T-helper 2 cell treated with Interferon-gamma antibody and Interleukin-4, amounts not matched to agents 100 ng/mL and 5 ng/mL, for 36 hours (primary cell): ENCODE results near the gene RBL1. TPM values are rescaled to one million over a fixed set of nuclear protein-coding genes. Genes with fewer than 3 reads are reported as not detected.
"Not testable (repeated sequence)": the region's sequence is repeated elsewhere in the genome, so short reads cannot be mapped to it uniquely, and the experiment has no call there.

Source experiments
- intact Hi-C: fragments of 100-400 bp; cut with micrococcal nuclease; formaldehyde crosslinking; loops from one replicate; pipeline ENCODE4 v1.15.1; 2023
- total RNA-seq: library from RNA; stranded (reverse); gene quantifications from 2 replicates; pipeline ENCODE4 v1.2.3, GENCODE V29; 2022

The RBL1 gene
- 52.1 and 53.7 TPM in 2 replicates for total RNA-seq

GRCh38 chr20:37095599-37096414 is at the start of gene RBL1:
Gene RBL1, minus strand, starts transcription at chr20:37095997. Its CDS starts 69 bp downstream, at chr20:37095928.
- intact Hi-C loops: loop anchor here (1.0 to 10.0 kb wide), 5 partner anchors 53 to 634 kb away; partner anchors contain the start of genes MROH8 and RPN2

GRCh38 chr20:37144856-37145404 is 49.1 kb upstream of the RBL1 start:
- intact Hi-C loops: no loop called here

GRCh38 chr20:37142708-37143107 is 46.9 kb upstream of the RBL1 start:
- intact Hi-C loops: no loop called here

DNA sequence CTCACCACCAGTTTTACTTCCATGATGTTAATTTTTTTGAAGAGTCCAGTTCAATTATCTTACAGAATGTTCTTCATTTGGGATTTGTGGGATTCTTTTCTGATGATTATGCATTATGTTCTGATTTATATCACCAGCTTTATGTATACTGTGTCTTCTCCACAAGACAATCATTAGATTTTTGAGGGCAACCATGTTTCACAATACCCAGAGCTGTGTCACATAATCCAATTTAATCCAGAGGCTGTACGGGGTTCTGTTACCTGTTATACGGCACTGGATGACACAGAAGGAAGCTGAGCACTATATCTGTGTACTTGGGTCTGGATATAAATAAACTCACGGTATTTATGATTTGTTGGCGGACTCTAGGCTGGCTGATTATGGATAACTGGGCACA is 41.8 kb upstream of the RBL1 start:
- intact Hi-C loops: no loop called here

- intact Hi-C loops: no loop called here
These were observed 38.2 kb upstream of the RBL1 start for GRCh38 chr20:37133952-37134351.

- intact Hi-C loops: no loop called here
These were observed 35.7 kb upstream of the RBL1 start for GRCh38 chr20:37131486-37131885.

DNA sequence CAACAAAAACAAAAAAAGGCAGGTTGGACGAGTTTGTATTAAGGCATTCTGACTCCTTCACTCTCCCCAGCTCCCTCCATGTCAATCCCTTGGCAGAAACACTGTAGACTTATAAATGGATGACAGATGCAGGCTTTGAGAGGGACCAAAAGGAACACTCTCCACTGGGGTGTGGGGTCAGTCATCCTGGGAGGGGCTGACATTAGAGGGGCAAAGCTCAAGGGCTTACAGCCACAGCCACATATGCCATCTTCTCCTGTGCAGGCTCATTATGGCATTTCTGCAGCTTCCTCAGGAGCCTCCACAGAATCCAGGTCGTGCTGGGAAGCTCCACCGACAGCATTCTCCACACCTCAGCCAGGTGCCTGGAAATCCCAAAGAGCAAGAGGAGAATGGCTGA is 33.0 kb upstream of the RBL1 start:
- intact Hi-C loops: no loop called here

GRCh38 chr20:37126290-37126689 is 30.5 kb upstream of the RBL1 start:
- intact Hi-C loops: not testable (repeated sequence)

DNA sequence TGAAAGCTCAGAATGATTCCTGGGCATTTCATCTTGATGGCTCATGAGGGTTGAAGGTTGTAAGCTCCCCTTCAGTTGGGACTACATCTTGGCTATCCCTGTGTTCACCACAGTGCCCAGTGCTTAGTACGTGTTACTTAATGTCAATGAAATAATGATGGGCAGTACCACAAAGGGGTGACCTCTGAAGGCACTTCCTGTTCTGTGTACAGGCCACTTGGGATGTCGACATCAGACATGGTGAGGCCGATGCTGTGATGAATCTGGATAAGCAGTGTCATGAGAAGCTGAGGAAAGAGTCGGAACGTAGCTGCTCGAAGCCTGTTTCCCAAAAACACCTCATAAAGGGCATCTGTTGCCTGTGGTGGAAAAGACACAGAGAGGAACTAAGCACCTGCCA is 27.6 kb upstream of the RBL1 start:
- intact Hi-C loops: no loop called here

DNA sequence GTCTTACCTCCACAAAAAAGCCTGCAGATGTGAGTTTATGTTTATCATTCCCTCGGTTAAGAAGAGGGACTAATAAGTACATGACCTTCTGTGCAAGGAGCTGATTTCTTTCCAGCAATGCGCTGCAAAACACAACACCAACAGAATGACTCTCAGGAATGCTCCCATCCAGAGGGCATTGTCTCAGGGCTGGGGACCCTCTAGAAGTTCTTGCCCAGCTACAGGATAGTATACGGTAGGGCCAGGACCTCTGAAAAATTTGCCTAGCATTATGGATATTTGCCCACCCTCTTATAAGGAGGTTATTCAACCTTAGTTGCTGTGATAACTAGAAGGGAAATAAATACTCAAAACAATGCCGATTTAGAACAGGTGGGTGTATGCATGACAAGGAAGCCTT is 24.7 kb upstream of the RBL1 start:
- intact Hi-C loops: no loop called here

GRCh38 chr20:37119356-37120036 is 23.7 kb upstream of the RBL1 start:
- intact Hi-C loops: no loop called here

GRCh38 chr20:37114012-37114411 is 18.2 kb upstream of the RBL1 start:
- intact Hi-C loops: no loop called here

DNA sequence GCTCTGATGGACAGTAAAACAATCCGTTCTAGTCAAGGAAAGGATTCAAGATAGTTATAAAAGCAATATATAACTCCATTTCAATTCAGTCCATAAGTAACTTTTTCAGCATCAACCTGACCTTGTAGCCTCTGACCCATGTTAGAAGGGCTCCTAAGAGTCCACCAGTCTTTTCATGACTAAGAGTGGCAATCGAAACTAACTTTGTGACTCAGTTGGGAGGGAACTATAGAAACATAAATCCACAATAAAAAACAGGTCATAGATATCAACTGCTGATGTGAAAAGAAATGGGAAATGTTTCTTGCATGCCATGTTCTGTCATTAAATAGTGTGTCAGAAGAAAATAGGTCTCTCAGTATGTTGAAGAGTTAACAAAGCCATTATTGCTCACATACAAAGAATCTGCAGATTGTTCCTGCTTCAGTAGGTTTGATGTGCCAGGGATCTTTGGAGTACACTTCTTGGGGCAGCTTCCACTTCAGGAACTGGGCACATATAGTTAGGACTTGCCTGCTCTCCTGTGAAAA is 16.2 kb upstream of the RBL1 start:
- intact Hi-C loops: no loop called here

- intact Hi-C loops: no loop called here
These were observed 12.9 kb upstream of the RBL1 start for GRCh38 chr20:37108676-37109075.

- intact Hi-C loops: no loop called here
These were observed 6.8 kb upstream of the RBL1 start for GRCh38 chr20:37102571-37102970.

GRCh38 chr20:37096415-37097041 is 731 bp upstream of the RBL1 start:
- intact Hi-C loops: loop anchor here (5.0 to 10.0 kb wide), 3 partner anchors 89 to 634 kb away; no protein-coding TSS in a partner anchor

DNA sequence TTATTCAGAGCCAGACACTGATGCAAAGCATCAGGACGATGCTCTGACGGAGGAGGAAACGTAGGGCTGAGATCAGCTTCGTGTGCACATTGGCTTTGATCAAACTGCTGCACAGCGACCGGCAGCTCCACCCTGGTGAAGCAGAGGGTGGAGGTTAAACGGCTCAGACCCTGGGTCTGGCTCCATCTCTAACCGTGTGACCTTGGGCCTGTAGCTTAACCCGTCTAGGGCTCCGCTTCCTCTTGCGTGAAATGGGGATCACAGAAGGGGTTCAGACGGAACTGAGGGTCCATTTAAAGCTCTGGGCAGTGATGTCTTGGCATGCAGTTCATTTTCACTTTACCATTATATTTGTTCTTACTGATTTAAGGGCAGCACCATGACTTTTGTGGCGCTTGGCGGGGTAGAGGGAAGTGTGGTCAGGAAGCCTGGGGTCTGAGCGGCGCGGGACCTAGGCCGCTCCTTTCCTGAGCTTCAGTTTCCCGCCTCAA is 644 bp downstream of the RBL1 start:
- intact Hi-C loops: loop anchor here (1.0 to 10.0 kb wide), 5 partner anchors 52 to 633 kb away; partner anchors contain the start of genes MROH8 and RPN2

- intact Hi-C loops: loop anchor here (10.0 kb wide), 1 partner anchor 146 kb away; no protein-coding TSS in a partner anchor
These were observed 5.4 kb downstream of the RBL1 start for GRCh38 chr20:37090407-37090806.

DNA sequence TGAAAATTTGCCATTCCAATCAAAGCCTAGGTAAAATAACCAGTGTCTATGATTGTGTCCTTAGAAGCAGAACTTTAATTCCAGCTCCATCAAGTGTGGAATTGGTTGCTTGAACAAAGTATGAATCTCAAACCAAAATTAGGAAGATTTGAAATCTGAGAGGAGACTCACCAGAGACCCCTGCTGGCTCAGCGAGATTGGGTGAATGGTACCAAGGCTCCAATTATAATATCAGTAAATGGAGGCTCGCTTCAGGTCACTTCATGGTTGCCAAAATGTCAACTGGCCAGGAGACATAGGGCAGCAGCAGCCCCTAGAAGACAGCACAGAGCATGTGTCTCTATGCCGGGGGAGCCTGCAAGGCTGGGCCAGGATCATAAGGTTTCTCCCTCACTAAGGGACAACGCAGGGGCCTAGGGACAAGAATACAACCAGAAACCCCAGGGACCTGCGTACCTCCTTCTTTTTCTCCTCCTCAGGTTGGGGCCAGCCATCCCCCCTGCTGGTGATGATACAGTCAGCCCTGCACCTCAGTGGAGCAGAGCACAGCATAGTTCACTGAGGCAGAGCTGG is 14.0 kb downstream of the RBL1 start:
- intact Hi-C loops: loop anchor here (2.0 kb wide), 1 partner anchor 73 kb away; no protein-coding TSS in a partner anchor

DNA sequence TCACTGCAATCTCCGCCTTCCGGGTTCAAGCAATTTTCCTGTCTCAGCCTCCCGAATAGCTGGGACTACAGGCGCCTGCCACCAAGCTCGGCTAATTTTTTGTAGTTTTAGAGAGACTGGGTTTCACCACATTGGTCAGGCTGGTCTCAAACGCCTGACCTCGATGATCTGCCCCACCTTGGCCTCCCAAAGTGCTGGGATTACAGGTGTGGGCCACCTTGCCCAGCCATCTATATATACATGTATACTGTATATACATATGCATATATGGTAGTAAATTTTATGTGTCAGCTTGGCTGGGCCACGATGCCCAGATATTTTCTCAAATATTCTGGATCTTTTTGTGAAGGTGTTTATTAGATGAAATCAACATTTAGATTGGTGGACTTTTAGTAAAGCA is 18.8 kb downstream of the RBL1 start:
- intact Hi-C loops: no loop called here
